Erythroblast (primary cell): Measurements from ENCODE around the gene THRSP.

Experiments
- GATA1 ChIP-seq: IDR thresholded peaks from 2 replicates; pipeline ENCODE4 v1.6.1; 2011; ENCODE audit warnings: low read depth, mild to moderate bottlenecking, control low read depth, low read length, moderate library complexity
- POLR2A ChIP-seq: IDR thresholded peaks from 2 replicates; pipeline ENCODE4 v1.6.1; 2011; ENCODE audit warnings: mild to moderate bottlenecking, low read length

- no peak for TF ChIP-seq POLR2A
- no peak for TF ChIP-seq GATA1
Measured at GRCh38 chr11:78027759-78028158, 35.9 kb upstream of the THRSP start.
